K562 (cell line): ENCODE data around the gene MOSPD3. TPM values are rescaled to one million over a fixed set of nuclear protein-coding genes. Genes with fewer than 3 reads are reported as not detected.
A peak's percentile ranks its signal among the peaks of the same experiment; 100 is the strongest.

Experiments
- ATAC-seq: fragments of 200-7000 bp; cut with Tn5 transposase; 3 replicates; pipeline ENCODE4 v1.9.1; 2020; ENCODE audit warnings: moderate library complexity
- BruUV-seq: library from RNA; stranded (reverse); fragments of 400-500 nt; replicated peaks from 2 replicates; lab custom pipeline; 2021; lab: Mats Ljungman, UMichigan
- CTCF ChIA-PET: fragments of 300-600 bp; formaldehyde crosslinking; extraction: SDS; loops from one replicate; lab custom pipeline; 2021; ENCODE audit warnings: low intra/inter-chr PET ratio; lab: Yijun Ruan, JAX
- POLR2A ChIA-PET: fragments of 300-600, 350-650 bp; sonication (Branson Sonifier 250); formaldehyde crosslinking; extraction: SDS; loops from one replicate; lab custom pipeline; 2021; ENCODE audit warnings: antibody characterized with exemption, inconsistent platforms; lab: Yijun Ruan, JAX
- DNase-seq, 4 experiments: peaks; one replicate each; pipeline versions ENCODE4 v3.0.0 to v3.0.0-alpha.2; 2011 to 2018; ENCODE audit warnings: low spot score in 3 of 4, mixed read lengths in 3 of 4; ENCODE audit errors: extremely low read depth in 1 of 4
- FAIRE-seq: peaks from 2 replicates; lab custom pipeline; 2011; peaks lifted over from hg19 to GRCh38; lab: Jason Lieb, UNC
- H2AFZ ChIP-seq: 2 replicates; pipeline ENCODE4 v1.6.0; 2011; ENCODE audit warnings: low read depth, low read length, control low read depth, inconsistent platforms
- H3K27ac ChIP-seq: fragments of 200-600 bp; 3 replicates; pipeline ENCODE4 v1.8.0; 2011; ENCODE audit warnings: low read depth, mild to moderate bottlenecking, control low read depth, inconsistent platforms, low read length, moderate library complexity, mixed read lengths; ENCODE audit errors: extremely low read depth
- H3K27me3 ChIP-seq, 2 experiments: fragments of 300-600 bp in 1 of 2; 2 replicates in 1 of 2; 3 replicates in 1 of 2; pipeline versions ENCODE4 v1.6.0 to v1.8.0; 2011; ENCODE audit warnings: inconsistent platforms in 2 of 2, low read length in 2 of 2, mild to moderate bottlenecking in 1 of 2, mixed read lengths in 1 of 2, moderate library complexity in 1 of 2; ENCODE audit not compliant: control insufficient read depth in 2 of 2, insufficient read depth in 2 of 2
- H3K36me3 ChIP-seq: fragments of 300-600 bp; 3 replicates; pipeline ENCODE4 v1.8.0; 2011; ENCODE audit warnings: mild to moderate bottlenecking, low read length, inconsistent platforms; ENCODE audit not compliant: control insufficient read depth, insufficient read depth
- H3K4me1 ChIP-seq, 2 experiments: fragments of 200-600 bp in 1 of 2; replicated peaks in 1 of 2; 2 replicates in 1 of 2; 3 replicates in 1 of 2; pipeline versions ENCODE4 v1.5.1 to v1.8.0; 2011; ENCODE audit warnings: inconsistent platforms in 2 of 2, low read length in 2 of 2, mild to moderate bottlenecking in 1 of 2, mixed read lengths in 1 of 2, moderate library complexity in 1 of 2; ENCODE audit not compliant: control insufficient read depth in 2 of 2, insufficient read depth in 2 of 2
- H3K4me2 ChIP-seq: 2 replicates; pipeline ENCODE4 v1.6.1; 2011; ENCODE audit warnings: low read length, control low read depth, inconsistent platforms, mixed read lengths; ENCODE audit not compliant: insufficient read depth
- H3K4me3 ChIP-seq: fragments of 200-600 bp; sonication (generic), shearing (Covaris generic); 2 replicates; pipeline ENCODE4 v1.5.1; 2016; ENCODE audit warnings: control low read depth, inconsistent platforms
- H3K79me2 ChIP-seq: fragments of 200-600 bp; 3 replicates; pipeline ENCODE4 v1.8.0; 2011; ENCODE audit warnings: low read length, inconsistent platforms; ENCODE audit not compliant: control insufficient read depth, insufficient read depth
- H3K9ac ChIP-seq, 2 experiments: 2 replicates each; pipeline versions ENCODE4 v1.6.0 to v1.6.1; 2011; ENCODE audit warnings: low read depth in 2 of 2, low read length in 2 of 2, control low read depth in 1 of 2, inconsistent platforms in 1 of 2, mild to moderate bottlenecking in 1 of 2, mixed read lengths in 1 of 2; ENCODE audit not compliant: insufficient read depth in 1 of 2
- H3K9me1 ChIP-seq: one replicate; pipeline ENCODE4 v1.6.0; 2011; ENCODE audit warnings: inconsistent platforms, mild to moderate bottlenecking, low read length, moderate library complexity; ENCODE audit not compliant: control insufficient read depth, insufficient read depth
- H3K9me3 ChIP-seq: replicated peaks from 2 replicates; pipeline ENCODE4 v1.5.1; 2011; ENCODE audit warnings: low read depth, low read length, inconsistent platforms; ENCODE audit not compliant: control insufficient read depth, insufficient read depth
- H4K20me1 ChIP-seq: replicated peaks from 2 replicates; pipeline ENCODE4 v1.6.1; 2011; ENCODE audit warnings: low read length, inconsistent platforms, mixed read lengths; ENCODE audit not compliant: control insufficient read depth, insufficient read depth
- CREB5 ChIP-seq: fragments of 250-450 bp; sonication (Bioruptor Pico); IDR thresholded peaks from 2 replicates; pipeline ENCODE4 v1.5.0; 2020; ENCODE audit warnings: mild to moderate bottlenecking
- DMBX1 ChIP-seq: fragments of 250-450 bp; sonication (Bioruptor Pico); IDR thresholded peaks from 2 replicates; pipeline ENCODE4 v1.8.0; 2022; ENCODE audit warnings: inconsistent platforms, mild to moderate bottlenecking, moderate library complexity, borderline replicate concordance
- FOXK2 ChIP-seq, 2 experiments: fragments of 450-650 bp; IDR thresholded peaks in 1 of 2; conservative IDR thresholded peaks in 1 of 2; 2 replicates each; pipeline ENCODE4 v1.6.1; 2016; ENCODE audit warnings: low read depth in 2 of 2, mild to moderate bottlenecking in 1 of 2
- GABPB2 ChIP-seq: fragments of 250-450 bp; sonication (Bioruptor Pico); conservative IDR thresholded peaks from 2 replicates; pipeline ENCODE4 v1.5.1; 2021; ENCODE audit warnings: mild to moderate bottlenecking
- HMGN3 ChIP-seq: IDR thresholded peaks from 2 replicates; pipeline ENCODE4 v1.6.1; 2011; ENCODE audit warnings: borderline replicate concordance, low read depth, mild to moderate bottlenecking, mixed read lengths, low read length; ENCODE audit not compliant: insufficient read length; ENCODE audit errors: extremely low read depth
- MTA3 ChIP-seq: fragments of 450-650 bp; formaldehyde crosslinking; IDR thresholded peaks from 2 replicates; pipeline ENCODE4 v1.6.1; 2017; ENCODE audit warnings: mild to moderate bottlenecking, borderline replicate concordance
- POLR2A ChIP-seq: fragments of 450-650 bp; conservative IDR thresholded peaks from 2 replicates; pipeline ENCODE4 v1.6.1; 2016
- POLR2G ChIP-seq: fragments of 200-400 bp; formaldehyde crosslinking; IDR thresholded peaks from 2 replicates; pipeline ENCODE4 v1.6.1; 2017; ENCODE audit warnings: low read depth, mild to moderate bottlenecking, antibody characterized with exemption, low read length, moderate library complexity
- SAFB ChIP-seq: fragments of 200-400 bp; formaldehyde crosslinking; IDR thresholded peaks from 2 replicates; pipeline ENCODE4 v1.6.1; 2017; ENCODE audit warnings: low read depth, low read length, borderline replicate concordance
- SP2 ChIP-seq: IDR thresholded peaks from 2 replicates; pipeline ENCODE4 v1.6.1; 2011; ENCODE audit warnings: mild to moderate bottlenecking, low read depth, low read length, moderate library complexity; ENCODE audit not compliant: poor library complexity, severe bottlenecking; ENCODE audit errors: extremely low read depth
- SREBF2 ChIP-seq: sonication (generic); formaldehyde crosslinking; IDR thresholded peaks from 2 replicates; pipeline ENCODE4 v1.4.0; 2020; ENCODE audit warnings: mild to moderate bottlenecking, missing genetic modification reagents
- ZNF347 ChIP-seq: fragments of 450-650 bp; formaldehyde crosslinking; IDR thresholded peaks from 2 replicates; pipeline ENCODE4 v1.4.0; 2020; ENCODE audit warnings: low read depth, mild to moderate bottlenecking, moderate library complexity
- WGBS: fragments of 100-300 bp; shearing (Covaris generic); methylation state at CpG from one replicate; pipeline ENCODE4 v1.1.6; 2016; ENCODE audit warnings: low coverage, mixed read lengths; ENCODE audit not compliant: insufficient coverage; ENCODE audit errors: missing lambda C conversion rate; 5-methylcytosine and 5-hydroxymethylcytosine counted together
- in situ Hi-C: fragments of 300-500 bp; cut with MboI; formaldehyde crosslinking; loops from 4 replicates; pipeline ENCODE4 v1.15.0; 2018; ENCODE audit warnings: inconsistent platforms, mixed read lengths
- intact Hi-C: fragments of 100-400 bp; cut with micrococcal nuclease; formaldehyde crosslinking; loops from 2 replicates; pipeline ENCODE4 v1.14.2; 2022
- polyA plus RNA-seq, 8 experiments: library from polyadenylated mRNA; depleted of rRNA in 4 of 8; stranded (reverse) in 5 of 8; unstranded in 3 of 8; fragments of >200 nt; fragmentation: Nextera tagmentation in 2 of 8; fragmentation: Illumina TruSeq in 1 of 8; extraction: Ambion mirVana in 2 of 8; extraction: Trizol in 1 of 8; gene quantifications; 2 replicates each; pipeline versions ENCODE4 v1.2.1 to v1.2.3, GENCODE V29; 2011 to 2014; ENCODE audit warnings: inconsistent platforms in 1 of 8, missing spikeins in 1 of 8
- total RNA-seq, 7 experiments: library from RNA; depleted of rRNA in 6 of 7; stranded (reverse); fragments of >200 nt in 6 of 7; fragmentation: Illumina TruSeq in 2 of 7; extraction: Trizol in 2 of 7; gene quantifications; 2 replicates each; pipeline versions ENCODE4 v1.2.1 to v1.2.3, GENCODE V29; 2011 to 2021; ENCODE audit warnings: low replicate concordance in 1 of 7
- TF ChIP-seq, protein P1 (sequence below): sonication (generic); formaldehyde crosslinking; IDR thresholded peaks from 2 replicates; pipeline ENCODE4 v1.8.0; 2023; ENCODE audit warnings: mild to moderate bottlenecking, missing genetic modification reagents
- TF ChIP-seq, protein P2 (sequence below): fragments of 450-650 bp; formaldehyde crosslinking; IDR thresholded peaks from 2 replicates; pipeline ENCODE4 v1.4.0; 2020; ENCODE audit warnings: mild to moderate bottlenecking, moderate library complexity

MOSPD3 gene
- total and polyA plus RNA-seq, 9 of the 15 experiments (the other 6 are each of a cell fraction or from before 2014, with no cell fraction given): 1.4 to 32.1 (median 7.3) TPM

DNA sequence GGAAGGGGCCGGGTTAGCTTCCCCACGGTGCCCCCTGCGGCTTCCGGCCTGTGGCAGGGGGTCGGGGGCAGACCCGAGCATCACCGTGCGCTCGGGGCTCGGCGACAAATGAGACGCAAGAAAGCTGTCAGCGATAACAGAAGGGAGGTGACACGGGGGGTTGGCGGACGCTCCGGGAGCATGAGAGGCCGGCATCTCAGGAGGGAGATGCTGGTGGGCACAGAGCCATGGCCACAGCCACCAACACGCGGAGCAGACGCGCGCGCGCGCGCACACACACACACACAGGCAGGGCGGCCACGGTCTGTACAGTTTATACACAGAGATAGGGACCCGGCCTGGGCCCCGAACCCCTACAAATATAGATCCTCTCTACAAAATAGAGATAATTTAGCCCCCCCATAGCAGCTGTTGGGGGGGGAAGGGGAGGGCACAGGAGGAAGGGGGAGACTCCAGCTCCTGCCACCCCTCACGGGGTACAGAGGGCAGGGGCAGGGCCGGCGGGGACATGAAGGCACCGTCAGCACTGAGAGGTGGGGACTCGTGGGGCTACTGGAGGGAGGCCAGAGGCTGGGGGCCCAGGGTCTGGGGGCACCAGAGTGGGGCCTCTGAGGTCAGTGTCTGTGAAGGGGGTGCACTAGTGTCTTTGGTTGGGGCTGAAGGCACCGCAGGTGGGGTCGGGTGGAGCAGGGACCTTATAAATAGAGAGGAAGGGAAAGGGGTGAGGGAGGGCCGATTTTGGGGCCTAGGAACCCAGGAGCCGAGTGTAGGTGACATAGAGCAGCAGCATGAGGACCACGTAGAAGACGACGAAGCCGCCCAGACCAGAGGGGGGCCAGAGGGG is 37.8 kb upstream of the MOSPD3 start:
- H2AFZ ChIP-seq: no peak overlapping the region
- no peak overlapping the region for H3K4me2 ChIP-seq
- H3K27me3 ChIP-seq: no peaks in the 10 kb centered on the region
- DNase-seq: no peak
- no TSS peak for BruUV-seq
- no peak for FAIRE-seq
- ChIA-PET CTCF (no interaction called here), POLR2A (no interaction called here)
- H3K4me3 ChIP-seq: no peak overlapping the region
- H3K79me2 ChIP-seq: no peaks in the 10 kb centered on the region
- H4K20me1 ChIP-seq: no peaks in the 10 kb centered on the region
- H3K9ac ChIP-seq: peak overlapping the region in 1 of 2 experiments; percentile 14; a peak in 1 of 4 replicates
- 94% methylated on average over 33 of the region's 44 CpGs for WGBS
- peaks cover 4% of the 10 kb centered on the region for H3K9me1 ChIP-seq
- peaks cover 0 to 79% of the 10 kb centered on the region in 2 experiments; a peak in 3 of 5 replicates for H3K4me1 ChIP-seq
- in situ Hi-C loops: loop anchor here (25.0 kb wide), 1 partner anchor 112 kb away; the partner anchor contains the start of gene SPACDR
- intact Hi-C loops: no loop called here
- ATAC-seq: no peak
- peaks cover 58% of the 10 kb centered on the region; the same call in 2 of the 3 replicates for H3K36me3 ChIP-seq
- H3K27ac ChIP-seq: no peak overlapping the region
- H3K9me3 ChIP-seq: no peaks in the 10 kb centered on the region
- TF ChIP-seq, protein P1, sequence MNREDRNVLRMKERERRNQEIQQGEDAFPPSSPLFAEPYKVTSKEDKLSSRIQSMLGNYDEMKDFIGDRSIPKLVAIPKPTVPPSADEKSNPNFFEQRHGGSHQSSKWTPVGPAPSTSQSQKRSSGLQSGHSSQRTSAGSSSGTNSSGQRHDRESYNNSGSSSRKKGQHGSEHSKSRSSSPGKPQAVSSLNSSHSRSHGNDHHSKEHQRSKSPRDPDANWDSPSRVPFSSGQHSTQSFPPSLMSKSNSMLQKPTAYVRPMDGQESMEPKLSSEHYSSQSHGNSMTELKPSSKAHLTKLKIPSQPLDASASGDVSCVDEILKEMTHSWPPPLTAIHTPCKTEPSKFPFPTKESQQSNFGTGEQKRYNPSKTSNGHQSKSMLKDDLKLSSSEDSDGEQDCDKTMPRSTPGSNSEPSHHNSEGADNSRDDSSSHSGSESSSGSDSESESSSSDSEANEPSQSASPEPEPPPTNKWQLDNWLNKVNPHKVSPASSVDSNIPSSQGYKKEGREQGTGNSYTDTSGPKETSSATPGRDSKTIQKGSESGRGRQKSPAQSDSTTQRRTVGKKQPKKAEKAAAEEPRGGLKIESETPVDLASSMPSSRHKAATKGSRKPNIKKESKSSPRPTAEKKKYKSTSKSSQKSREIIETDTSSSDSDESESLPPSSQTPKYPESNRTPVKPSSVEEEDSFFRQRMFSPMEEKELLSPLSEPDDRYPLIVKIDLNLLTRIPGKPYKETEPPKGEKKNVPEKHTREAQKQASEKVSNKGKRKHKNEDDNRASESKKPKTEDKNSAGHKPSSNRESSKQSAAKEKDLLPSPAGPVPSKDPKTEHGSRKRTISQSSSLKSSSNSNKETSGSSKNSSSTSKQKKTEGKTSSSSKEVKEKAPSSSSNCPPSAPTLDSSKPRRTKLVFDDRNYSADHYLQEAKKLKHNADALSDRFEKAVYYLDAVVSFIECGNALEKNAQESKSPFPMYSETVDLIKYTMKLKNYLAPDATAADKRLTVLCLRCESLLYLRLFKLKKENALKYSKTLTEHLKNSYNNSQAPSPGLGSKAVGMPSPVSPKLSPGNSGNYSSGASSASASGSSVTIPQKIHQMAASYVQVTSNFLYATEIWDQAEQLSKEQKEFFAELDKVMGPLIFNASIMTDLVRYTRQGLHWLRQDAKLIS (CRISPR knock-in tag): no peak
- no peak for TF ChIP-seq CREB5
- no peak for TF ChIP-seq FOXK2 (conservative IDR thresholded peaks at IDR 0.05 in 1 of 2, IDR thresholded peaks at IDR 0.05 in 1 of 2; ENCODE audit: low read depth in 2 of 2)
- TF ChIP-seq HMGN3: peak; percentile 26
- no peak for TF ChIP-seq GABPB2 (CRISPR knock-in tag)
- TF ChIP-seq POLR2A: no peak
- TF ChIP-seq DMBX1: no peak
- no peak for TF ChIP-seq MTA3
- TF ChIP-seq SP2: no peak
- TF ChIP-seq SAFB: no peak
- no peak for TF ChIP-seq SREBF2
- TF ChIP-seq POLR2G: peak; percentile 71
- TF ChIP-seq ZNF347 (CRISPR knock-in tag): no peak
- TF ChIP-seq, protein P2, sequence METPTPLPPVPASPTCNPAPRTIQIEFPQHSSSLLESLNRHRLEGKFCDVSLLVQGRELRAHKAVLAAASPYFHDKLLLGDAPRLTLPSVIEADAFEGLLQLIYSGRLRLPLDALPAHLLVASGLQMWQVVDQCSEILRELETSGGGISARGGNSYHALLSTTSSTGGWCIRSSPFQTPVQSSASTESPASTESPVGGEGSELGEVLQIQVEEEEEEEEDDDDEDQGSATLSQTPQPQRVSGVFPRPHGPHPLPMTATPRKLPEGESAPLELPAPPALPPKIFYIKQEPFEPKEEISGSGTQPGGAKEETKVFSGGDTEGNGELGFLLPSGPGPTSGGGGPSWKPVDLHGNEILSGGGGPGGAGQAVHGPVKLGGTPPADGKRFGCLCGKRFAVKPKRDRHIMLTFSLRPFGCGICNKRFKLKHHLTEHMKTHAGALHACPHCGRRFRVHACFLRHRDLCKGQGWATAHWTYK (CRISPR knock-in tag): no peak
